Fibroblast of skin of abdomen (primary cell): ENCODE data around the gene VWC2L.
A peak's percentile ranks its signal among the peaks of the same experiment; 100 is the strongest.

Source experiments
- DNase-seq: peaks from one replicate; pipeline ENCODE4 v3.0.0-alpha.2; 2013

Gene VWC2L

DNA sequence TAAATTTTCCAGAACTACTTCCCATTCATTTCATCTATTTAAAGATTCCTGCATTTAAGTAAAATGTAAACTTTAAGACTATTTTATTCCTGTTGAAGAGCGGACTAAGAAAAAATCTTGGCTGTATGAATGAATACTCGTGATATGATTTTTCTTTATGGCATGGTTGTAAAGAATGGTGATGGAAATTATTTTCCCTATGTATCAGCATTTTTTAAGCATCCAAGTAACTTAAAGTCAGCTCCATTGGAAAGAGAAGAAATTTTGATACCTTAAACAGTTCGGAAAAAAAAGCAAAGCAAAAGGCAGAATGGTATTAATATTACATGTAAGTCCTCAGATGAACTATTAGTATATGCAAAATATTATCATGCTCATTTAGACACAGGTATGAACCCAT lies 58.9 kb downstream of the VWC2L start:
- no peak for DNase-seq

DNA sequence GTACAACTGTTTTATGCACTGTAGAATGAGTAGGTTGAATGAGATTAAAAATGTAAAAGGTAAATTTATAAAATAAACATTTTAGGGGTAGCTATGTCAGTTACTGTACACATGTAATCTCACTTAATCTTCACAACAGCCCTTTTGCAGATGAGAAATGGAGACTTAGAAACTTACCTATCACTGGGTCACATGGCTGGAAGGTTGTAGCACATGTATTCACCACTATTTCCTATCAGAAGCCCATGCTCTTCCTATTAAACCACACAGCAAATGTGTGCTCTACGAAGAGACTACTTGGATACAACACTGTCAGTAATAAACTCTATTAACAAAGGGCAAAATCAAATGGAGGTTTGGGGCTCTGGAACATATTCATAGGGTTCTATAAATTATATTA lies 60.5 kb downstream of the VWC2L start:
- DNase-seq, result no peak

DNA sequence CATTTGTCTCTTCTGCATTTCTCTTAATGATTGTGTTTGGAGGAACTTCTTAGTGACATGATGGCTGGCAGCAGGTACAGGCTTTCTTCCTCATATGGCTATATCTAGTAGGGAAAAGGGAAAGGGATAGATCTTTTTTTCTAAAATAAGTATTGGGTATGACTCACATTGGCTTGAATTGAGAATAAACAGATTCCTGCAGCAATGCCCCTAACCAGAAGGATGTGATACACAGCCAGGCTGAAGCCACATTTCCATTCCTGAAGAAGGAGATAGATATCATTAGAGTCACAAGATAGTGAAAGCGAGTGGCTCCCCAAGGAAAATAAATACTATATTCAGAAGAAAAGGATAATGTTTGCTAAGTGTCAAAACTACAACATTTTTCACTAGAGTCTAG lies 61.1 kb downstream of the VWC2L start:
- no peak for DNase-seq

DNA sequence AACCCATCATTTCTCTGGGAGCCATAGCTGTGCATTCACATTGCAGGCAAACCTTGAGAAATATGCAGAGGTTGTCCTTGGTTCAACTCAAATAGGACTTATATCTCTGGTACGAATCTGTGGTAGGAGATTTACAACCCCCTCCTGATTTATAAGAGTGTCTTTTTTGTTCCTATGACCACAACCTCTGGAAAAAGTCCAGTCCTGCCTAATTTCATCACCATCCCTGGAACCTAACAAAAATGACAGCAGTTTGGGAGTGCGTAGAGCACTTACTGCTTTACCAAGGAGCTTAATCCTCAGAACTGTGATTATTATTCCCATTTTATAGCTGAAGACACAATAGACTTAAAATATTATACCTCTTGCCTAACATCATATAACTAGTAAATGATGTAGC lies 66.5 kb downstream of the VWC2L start:
- DNase-seq, result no peak

DNA sequence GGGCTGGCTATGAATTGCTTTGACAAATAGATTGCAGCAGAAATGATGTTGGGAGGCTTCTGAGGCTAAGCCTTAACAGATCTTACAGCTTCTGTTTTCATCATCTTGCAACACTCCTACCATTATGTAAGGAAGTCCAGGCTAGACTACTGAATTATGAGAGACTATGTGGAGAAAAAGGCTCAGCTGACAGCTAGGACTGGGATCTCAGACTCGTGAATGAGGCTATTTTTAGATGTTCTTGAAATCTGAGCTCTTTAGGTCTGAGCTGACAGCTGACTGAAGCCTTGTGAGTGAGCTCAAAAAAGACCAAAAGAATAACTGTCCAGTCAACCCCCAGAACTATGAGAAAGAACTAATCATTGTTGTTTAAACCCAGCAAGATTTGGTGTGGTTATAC lies 70.3 kb downstream of the VWC2L start:
- DNase-seq, result peak; percentile 4

- no peak for DNase-seq
Observed at GRCh38 chr2:214482728-214483127, 71.9 kb downstream of the VWC2L start.

- no peak for DNase-seq
Observed at GRCh38 chr2:214484239-214484638, 73.4 kb downstream of the VWC2L start.

DNA sequence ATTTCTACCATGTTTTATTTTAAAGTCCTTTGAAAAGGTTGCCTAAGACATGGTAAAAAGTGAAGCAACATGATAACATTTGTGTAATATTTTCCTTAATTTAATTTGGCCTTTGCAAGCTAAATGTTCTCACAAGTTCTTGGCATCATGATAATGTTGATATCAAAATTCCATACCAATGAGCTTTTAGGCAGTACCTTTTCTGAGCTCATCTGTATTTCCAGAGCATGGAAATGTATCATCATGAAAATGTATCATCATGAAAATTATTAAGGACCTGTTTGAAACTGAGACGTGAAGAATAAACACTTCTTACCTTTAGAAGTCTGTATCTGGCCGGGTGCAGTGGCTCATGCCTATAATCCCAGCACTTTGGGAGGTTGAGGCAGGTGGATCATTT lies 73.8 kb downstream of the VWC2L start:
- DNase-seq, result no peak

DNA sequence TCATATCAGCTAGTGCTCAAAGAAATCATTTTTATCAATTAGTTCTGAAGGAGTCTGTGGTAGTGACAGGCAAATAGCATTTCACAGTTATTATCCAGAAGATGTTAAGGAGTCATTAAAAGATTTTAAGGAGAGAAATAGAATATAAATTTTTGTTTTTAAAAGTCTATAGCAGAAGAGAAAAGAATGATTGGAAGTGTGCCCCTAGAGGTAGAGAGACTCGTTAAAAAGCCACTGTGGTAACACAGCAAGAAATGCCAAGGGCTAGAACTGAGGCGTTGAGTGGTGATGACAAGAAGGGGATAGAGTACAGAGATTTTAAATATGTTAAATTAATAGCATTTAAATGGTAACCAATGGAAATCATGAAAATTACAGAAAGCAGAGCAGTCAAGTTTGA lies 78.3 kb downstream of the VWC2L start:
- no peak for DNase-seq

DNA sequence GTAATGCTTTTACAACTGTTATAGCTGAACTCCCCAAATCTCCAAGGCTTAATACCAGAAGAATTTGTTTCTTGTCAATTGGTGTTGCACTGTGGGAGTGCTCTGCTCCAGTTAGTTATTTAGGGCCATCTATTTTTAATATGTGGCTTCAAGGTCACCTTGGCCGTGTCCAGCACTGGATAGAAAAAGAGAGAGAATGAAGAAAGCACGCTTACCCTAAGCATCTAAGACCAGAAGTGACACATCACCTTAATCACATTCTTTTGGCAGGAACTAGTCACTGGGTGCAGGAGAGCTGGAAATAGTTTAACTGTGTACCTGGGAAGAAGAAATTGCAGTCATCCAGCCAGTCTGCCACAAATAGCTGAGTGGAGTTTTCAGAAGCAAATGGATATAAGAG lies 78.8 kb downstream of the VWC2L start:
- DNase-seq, result no peak

DNA sequence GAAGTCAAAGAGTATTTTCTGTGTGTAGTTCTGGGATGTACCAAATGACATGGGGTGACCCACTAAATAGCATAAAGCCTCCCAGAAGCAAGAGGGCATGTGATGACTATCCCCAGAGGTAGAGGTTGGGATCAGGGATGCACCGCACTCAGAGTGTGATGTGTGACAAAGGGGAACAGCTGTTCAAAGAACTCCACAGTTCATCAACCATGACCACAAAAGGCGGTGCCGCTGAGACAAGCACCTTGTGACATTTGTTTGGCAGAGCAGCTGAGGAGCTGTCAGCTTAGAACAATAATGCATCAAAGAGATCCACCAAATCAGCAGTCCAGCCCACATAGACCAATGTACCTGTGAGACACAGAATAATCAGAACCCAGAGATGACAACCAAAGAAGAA lies 81.3 kb downstream of the VWC2L start:
- no peak for DNase-seq

DNA sequence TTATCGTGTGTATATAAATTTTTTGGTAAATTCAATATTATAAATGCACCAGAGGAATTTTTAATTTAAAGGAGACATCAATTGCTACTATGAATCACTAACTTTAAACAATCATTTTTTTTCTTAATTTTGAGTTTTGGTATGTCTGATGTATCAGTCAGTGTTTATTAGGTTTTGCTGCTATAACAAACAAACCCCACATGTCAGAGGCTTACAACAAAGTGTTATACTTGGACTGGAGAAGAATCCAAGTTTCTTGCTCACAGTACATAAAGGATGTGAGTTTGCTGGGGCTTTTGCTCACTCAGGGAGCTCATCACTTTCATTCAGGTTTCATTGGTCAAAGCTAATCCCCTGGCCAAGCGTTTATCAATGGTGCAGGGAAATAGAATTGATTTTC lies 81.8 kb downstream of the VWC2L start:
- no peak for DNase-seq

- DNase-seq, result no peak
Observed at GRCh38 chr2:214497489-214497888, 86.6 kb downstream of the VWC2L start.

- DNase-seq, result no peak
Observed at GRCh38 chr2:214503568-214503967, 92.7 kb downstream of the VWC2L start.

GRCh38 chr2:214504599-214505376 lies 93.9 kb downstream of the VWC2L start:
- no peak for DNase-seq

GRCh38 chr2:214507032-214507431 lies 96.2 kb downstream of the VWC2L start:
- DNase-seq, result no peak

DNA sequence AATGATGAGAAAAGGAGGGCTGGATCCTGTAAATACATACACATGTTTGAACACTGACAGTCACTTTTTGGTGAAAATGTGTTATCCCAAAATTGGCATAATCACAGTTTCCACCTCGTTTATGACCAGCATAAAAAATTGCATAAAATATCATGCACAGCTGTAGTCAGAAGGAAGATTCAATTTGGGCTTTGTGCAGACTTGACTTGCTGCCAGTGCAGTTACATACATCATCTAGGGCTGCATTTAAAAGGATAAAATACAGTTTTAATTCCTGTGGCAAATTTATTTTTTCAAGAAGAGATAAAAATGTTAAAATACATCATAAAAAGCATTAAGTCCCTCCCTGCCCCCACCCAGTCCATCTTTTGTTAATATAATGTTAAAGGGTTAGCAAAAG lies 103.8 kb downstream of the VWC2L start:
- no peak for DNase-seq

DNA sequence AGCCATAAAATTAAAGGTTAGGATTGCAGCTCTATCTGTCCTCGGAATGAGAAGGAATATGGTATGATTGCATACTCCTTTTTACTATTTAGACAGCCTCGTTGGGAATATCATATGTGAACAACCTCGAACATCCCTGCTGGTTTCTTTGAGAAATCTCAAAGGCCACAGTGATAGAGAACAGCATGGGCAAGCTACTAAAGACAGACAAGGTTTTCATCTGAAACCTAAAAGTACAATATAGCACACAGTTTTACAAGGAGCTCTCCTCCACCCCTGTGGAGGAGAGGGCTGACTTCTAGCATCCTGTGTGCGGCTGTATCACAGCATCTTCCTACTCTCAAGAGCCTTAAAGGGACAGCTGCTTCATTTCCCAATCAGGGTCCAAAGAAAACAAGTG lies 104.3 kb downstream of the VWC2L start:
- no peak for DNase-seq

GRCh38 chr2:214519258-214519818 lies 108.5 kb downstream of the VWC2L start:
- DNase-seq, result no peak

DNA sequence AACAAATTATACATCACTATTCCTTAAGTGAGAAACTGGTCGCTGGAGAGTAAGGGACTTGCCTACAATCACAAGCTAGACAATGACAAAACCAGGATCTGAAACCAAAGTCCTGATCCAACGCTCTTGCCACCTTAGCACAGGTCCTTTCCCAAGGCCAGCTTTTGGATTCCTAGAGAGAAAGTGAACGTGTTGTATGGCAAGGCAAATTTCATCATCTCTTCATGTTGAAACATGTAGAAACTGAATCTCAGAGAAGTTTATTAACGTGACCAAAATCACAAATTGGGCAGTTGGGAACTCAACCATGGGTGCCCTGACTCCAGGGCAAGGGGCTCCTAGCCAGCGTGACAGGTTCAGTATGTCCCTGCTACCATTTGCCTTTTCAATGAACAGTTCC lies 118.2 kb downstream of the VWC2L start:
- DNase-seq, result no peak

DNA sequence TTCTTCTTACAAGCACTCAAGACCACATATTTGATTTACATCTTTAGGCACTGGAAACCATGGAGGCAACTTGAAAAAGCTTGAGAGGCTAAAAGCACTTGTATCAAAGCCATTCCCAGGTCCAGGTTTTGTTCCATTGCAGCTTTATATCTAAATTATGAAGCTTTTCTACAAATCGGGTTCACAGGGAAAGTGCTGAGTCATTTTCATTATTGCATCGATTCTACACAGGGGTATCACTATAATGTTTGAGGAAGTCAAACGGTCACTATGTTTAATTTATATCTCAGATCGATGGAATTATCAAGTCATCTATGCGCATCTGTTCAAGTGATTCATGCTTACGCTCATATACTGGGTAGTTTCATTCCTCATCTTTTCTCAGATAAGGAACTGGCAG lies 118.7 kb downstream of the VWC2L start:
- DNase-seq, result no peak

DNA sequence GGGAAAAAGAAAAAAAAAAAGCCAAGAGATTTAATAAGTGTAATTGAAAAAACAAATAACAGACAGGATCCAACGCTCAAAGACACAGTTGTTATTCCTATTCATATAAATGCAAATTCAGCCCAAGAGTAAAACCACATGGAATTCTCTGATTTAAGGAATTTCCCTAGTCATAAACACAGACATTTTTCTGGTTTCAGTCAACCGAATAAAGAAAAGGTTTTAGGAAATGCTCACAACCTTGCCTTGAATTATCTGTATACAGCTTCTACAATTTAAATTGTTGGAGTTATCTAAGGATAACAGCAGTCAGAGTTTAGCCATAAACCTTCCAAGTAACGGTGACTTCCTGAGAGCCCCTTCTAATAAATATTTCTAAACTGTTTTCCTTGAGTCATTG lies 122.7 kb downstream of the VWC2L start:
- no peak for DNase-seq

DNA sequence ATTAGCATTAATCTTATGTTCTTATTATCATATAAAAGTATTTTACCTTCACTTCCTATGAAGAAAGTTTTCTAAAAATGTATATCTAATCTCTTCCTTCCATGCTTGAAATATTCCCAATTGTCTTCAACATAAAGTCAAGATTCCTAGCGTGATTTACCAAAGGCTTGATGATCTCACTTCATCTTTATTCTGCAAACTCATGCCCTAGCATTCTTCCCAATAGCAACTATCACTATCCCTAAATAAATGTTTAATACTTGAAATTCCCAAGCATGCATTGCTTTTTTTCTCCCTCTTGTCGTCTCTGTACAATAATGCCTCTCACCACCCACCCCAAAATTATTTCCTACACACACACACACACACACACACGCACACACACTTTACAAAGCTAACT lies 125.8 kb downstream of the VWC2L start:
- DNase-seq, result no peak

- no peak for DNase-seq
Observed at GRCh38 chr2:214537929-214538328, 127.1 kb downstream of the VWC2L start.

DNA sequence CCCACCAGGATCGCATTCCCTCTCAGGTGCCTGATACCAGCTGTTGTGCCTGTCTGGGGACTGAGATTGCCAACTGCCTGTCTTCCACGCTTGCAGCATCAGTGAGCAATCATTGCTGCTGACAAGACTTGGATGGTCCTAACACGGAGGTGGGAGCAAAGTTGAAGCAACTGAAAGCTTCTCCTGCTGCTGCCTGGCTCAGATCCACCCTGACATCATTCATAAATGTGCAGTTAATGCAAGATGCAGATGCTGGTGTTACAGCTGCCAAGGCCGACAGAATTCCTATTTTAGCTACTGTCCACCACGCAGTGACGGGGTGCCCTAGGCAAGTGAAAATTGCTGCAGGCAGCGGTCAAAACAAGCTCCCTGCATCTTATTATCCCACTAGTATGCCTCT lies 131.4 kb downstream of the VWC2L start:
- peak; percentile 15 for DNase-seq
